Lower lobe of right lung (tissue), 2 donors: Measurements from ENCODE around the gene HHIPL1. TPM values are rescaled to one million over a fixed set of nuclear protein-coding genes. Genes with fewer than 3 reads are reported as not detected.
"Not testable (repeated sequence)": the region's sequence is repeated elsewhere in the genome, so short reads cannot be mapped to it uniquely, and the experiment has no call there.

ENCODE experiments used
- ATAC-seq, 2 donors: fragments of 200-7000 bp; cut with Tn5 transposase; one replicate each; pipeline ENCODE4 v1.9.1; 2020 to 2022; ENCODE audit warnings: mild to moderate bottlenecking in 2 of 2, moderate library complexity in 2 of 2
- DNase-seq: peaks from one replicate; pipeline ENCODE4 v3.0.0-alpha.2; 2020
- H3K27ac ChIP-seq: fragments of 200-600 bp; one replicate; pipeline ENCODE4 v1.8.0; 2022
- H3K27me3 ChIP-seq: fragments of 200-600 bp; one replicate; pipeline ENCODE4 v1.8.0; 2022; ENCODE audit warnings: low read depth
- H3K36me3 ChIP-seq: fragments of 200-600 bp; one replicate; pipeline ENCODE4 v1.8.0; 2022; ENCODE audit warnings: mild to moderate bottlenecking
- H3K4me1 ChIP-seq: fragments of 200-600 bp; one replicate; pipeline ENCODE4 v1.8.0; 2022
- H3K4me3 ChIP-seq: fragments of 200-600 bp; one replicate; pipeline ENCODE4 v1.8.0; 2022; ENCODE audit warnings: mild to moderate bottlenecking
- H3K9me3 ChIP-seq: fragments of 200-600 bp; one replicate; pipeline ENCODE4 v1.8.0; 2022
- intact Hi-C: fragments of 100-400 bp; cut with DNase I; formaldehyde crosslinking; loops from one replicate; pipeline ENCODE4 v1.11.0; 2022
- total RNA-seq: library from RNA; stranded (reverse); fragmentation: NEBNext Ultra II Directional; extraction: Animal tissue kit (Norgen Biotek cat#: 25700); gene quantifications from one replicate; pipeline ENCODE4 v1.2.1, GENCODE V29; 2021
- TF ChIP-seq, protein P1 (sequence below): fragments of 200-600 bp; IDR thresholded peaks from one replicate; pipeline ENCODE4 v1.8.0; 2022; ENCODE audit warnings: antibody characterized with exemption, mild to moderate bottlenecking
- donor health status: DM: no; HTN: yes; CAD: no; lungs with severe emphysema.

HHIPL1 gene
- total RNA-seq, 1 donor from 2014 or later, result 1.6 TPM

DNA sequence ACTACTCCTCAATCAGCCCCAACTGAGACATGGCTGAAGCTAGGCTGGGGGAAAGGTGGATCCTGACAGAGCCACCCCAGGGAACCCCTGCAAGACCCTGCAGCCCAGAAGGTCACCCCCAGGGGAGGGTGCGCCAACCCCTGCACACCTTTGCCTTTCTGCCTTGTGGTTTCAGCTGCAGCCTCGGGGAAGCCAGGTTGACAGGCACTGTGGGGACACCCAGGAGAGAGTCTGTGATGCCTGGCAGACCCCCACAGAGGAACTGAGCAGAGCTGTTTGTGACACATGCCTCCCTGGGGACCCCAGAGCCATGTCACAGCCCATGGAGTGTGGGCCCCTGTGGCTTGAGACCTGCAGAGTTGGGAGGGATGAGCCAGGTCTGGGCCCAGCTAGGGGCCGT, 11.8 kb upstream of the HHIPL1 start:
- Histone ChIP-seq H3K27me3 (no peaks in the 10 kb centered on the region), H3K9me3 (no peaks in the 10 kb centered on the region), H3K4me3 (no peak overlapping the region), H3K4me1 (no peaks in the 10 kb centered on the region), H3K27ac (no peak overlapping the region), H3K36me3 (no peaks in the 10 kb centered on the region)
- intact Hi-C loops, result no loop called here
- DNase-seq (no peak), ATAC-seq (no peak)
- TF ChIP-seq, protein P1, sequence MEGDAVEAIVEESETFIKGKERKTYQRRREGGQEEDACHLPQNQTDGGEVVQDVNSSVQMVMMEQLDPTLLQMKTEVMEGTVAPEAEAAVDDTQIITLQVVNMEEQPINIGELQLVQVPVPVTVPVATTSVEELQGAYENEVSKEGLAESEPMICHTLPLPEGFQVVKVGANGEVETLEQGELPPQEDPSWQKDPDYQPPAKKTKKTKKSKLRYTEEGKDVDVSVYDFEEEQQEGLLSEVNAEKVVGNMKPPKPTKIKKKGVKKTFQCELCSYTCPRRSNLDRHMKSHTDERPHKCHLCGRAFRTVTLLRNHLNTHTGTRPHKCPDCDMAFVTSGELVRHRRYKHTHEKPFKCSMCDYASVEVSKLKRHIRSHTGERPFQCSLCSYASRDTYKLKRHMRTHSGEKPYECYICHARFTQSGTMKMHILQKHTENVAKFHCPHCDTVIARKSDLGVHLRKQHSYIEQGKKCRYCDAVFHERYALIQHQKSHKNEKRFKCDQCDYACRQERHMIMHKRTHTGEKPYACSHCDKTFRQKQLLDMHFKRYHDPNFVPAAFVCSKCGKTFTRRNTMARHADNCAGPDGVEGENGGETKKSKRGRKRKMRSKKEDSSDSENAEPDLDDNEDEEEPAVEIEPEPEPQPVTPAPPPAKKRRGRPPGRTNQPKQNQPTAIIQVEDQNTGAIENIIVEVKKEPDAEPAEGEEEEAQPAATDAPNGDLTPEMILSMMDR, result no peak

DNA sequence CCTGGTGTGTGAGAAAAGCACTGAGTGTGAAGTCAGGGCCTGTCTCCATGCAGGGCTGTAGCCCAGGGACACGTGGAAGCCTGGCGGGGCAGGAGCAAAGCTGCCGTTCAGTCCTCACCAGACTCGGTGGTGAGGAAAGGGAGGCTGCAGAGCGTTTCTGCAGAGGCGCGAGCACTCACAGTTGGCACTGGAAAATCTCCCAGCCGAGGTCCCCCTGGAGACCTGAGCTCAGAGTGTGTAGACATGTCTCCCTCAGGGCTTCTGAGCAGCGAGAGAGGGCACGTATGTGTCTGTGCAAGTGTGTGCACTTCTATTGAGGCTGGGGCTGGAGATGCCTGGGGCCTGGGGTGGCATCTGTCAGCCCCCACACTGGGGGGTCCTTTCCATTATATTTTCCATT, 11.0 kb upstream of the HHIPL1 start:
- no peak overlapping the region for H3K4me3 ChIP-seq
- H3K9me3 ChIP-seq, result no peaks in the 10 kb centered on the region
- no peaks in the 10 kb centered on the region for H3K36me3 ChIP-seq
- TF ChIP-seq, protein P1, result no peak
- no peak overlapping the region for H3K27ac ChIP-seq
- DNase-seq (no peak), ATAC-seq (no peak)
- intact Hi-C loops, result no loop called here
- H3K4me1 ChIP-seq, result no peaks in the 10 kb centered on the region
- H3K27me3 ChIP-seq, result no peaks in the 10 kb centered on the region

DNA sequence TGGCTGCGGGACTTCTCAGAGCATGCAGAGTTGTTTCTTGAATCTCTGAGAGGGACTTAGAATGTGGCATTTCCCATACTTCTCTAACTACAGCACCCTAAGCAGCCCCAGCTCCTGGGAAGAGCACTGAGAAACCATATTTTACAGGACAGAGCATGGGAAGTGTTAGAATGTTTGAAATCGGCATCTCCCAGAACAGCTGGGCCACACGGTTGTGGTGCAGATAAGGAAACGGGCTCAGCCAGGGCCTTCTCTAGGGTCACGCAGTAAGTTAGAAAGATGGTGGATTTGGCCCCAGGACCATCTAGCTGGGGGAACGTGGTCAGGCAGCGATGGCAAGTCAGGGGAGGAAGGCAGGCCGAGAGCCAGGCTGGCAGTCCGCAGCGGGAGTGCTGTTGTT, 10.5 kb upstream of the HHIPL1 start:
- no peak overlapping the region for H3K4me3 ChIP-seq
- no peaks in the 10 kb centered on the region for H3K9me3 ChIP-seq
- H3K36me3 ChIP-seq, result no peaks in the 10 kb centered on the region
- no peaks in the 10 kb centered on the region for H3K27me3 ChIP-seq
- ATAC-seq (no peak), DNase-seq (no peak)
- H3K27ac ChIP-seq, result no peak overlapping the region
- TF ChIP-seq, protein P1, result no peak
- H3K4me1 ChIP-seq, result no peaks in the 10 kb centered on the region
- intact Hi-C loops, result no loop called here

DNA sequence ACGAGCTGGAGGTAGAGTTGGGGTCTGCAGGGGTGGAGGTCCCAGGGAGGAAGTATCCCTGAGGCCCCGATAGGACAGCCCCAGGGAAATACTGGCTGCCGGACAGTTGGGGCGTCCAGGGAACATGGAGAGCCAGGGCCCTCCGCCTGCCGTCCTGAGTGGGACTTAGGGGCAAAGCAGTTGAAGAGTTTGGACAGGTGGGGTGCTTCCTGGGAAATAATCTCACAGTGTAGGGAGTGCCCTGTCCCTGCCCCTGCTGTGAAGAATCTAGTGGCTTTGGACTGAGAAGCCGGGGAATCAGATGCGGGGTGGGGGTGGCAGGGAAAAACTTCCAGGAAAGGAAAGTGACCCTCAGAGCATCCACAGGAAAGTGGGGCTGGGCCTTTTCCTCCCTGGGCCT, 9.8 kb upstream of the HHIPL1 start:
- ATAC-seq (no peak), DNase-seq (no peak)
- intact Hi-C loops, result no loop called here
- Histone ChIP-seq H3K36me3 (no peaks in the 10 kb centered on the region), H3K27ac (no peak overlapping the region), H3K4me3 (no peak overlapping the region), H3K27me3 (no peaks in the 10 kb centered on the region), H3K4me1 (no peaks in the 10 kb centered on the region), H3K9me3 (no peaks in the 10 kb centered on the region)
- TF ChIP-seq, protein P1, result no peak

DNA sequence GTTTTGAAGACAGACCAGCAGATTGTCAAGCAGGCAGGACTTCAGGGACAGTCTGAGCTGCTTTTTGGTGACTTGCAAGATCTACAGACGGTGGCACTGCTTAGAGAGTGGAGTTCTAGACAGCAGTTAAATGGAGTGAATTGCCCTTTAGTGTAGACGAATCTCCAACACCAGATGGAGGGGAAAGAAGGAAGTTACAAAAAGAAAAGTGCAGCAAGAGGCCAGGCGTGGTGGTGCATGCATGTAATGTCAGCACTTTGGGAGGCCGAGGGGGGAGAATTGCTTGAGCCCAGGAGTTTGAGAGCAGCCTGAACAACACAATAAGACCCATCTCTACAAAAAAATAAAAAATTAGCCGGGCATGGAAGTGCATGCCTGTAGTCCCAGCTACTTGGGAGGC, 8.4 kb upstream of the HHIPL1 start:
- no peaks in the 10 kb centered on the region for H3K36me3 ChIP-seq
- no peak overlapping the region for H3K4me3 ChIP-seq
- intact Hi-C loops, result no loop called here
- TF ChIP-seq, protein P1, result no peak
- DNase-seq (no peak), ATAC-seq (no peak)
- no peaks in the 10 kb centered on the region for H3K9me3 ChIP-seq
- no peaks in the 10 kb centered on the region for H3K4me1 ChIP-seq
- H3K27me3 ChIP-seq, result no peaks in the 10 kb centered on the region
- no peak overlapping the region for H3K27ac ChIP-seq

DNA sequence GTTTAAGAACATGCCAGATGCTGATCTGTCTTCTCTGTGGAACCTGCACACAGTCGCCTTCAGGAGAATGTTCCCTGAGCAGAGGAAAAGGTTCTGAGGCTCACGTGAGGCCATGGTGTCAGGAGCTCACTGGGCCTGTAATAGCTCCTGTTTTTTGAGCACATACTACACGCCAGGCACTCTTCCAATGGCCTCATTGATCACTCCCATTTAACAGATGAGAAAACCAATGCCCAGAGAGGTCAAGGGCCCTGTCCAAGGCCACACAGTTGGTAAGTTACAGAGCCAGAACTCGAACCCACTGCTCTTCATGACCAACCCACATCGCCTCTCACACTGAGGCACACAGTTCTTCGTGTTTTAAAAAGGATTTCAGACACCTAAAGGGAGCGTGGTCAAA, 7.3 kb upstream of the HHIPL1 start:
- Histone ChIP-seq H3K9me3 (no peaks in the 10 kb centered on the region), H3K4me1 (no peaks in the 10 kb centered on the region), H3K27ac (no peak overlapping the region), H3K27me3 (no peaks in the 10 kb centered on the region), H3K36me3 (no peaks in the 10 kb centered on the region), H3K4me3 (no peak overlapping the region)
- intact Hi-C loops, result no loop called here
- no peak for DNase-seq
- ATAC-seq, result no peak
- TF ChIP-seq, protein P1, result no peak

DNA sequence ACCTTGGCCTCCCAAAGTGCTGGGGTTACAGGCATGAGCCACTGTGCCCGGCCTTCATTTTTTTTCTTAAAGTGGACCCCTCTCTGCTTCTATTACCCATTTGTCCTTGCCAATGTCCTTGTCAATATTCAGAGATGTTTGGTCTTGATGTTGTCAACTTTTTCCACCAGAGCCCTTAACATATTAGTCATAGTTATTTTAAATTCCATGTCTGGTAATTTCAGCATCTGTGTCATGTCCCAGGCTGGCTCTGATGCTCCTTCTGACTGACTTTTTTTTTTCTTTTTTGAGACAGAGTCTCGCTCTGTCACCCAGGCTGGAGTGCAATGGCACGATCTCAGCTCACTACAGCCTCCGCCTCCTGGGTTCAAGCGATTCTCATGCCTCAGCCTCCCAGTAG, 2.2 kb upstream of the HHIPL1 start:
- intact Hi-C loops, H3K27ac ChIP-seq, DNase-seq, H3K36me3 ChIP-seq, H3K4me3 ChIP-seq, H3K9me3 ChIP-seq, ATAC-seq: not testable (repeated sequence)
- Histone ChIP-seq H3K27me3 (peaks cover 18% of the 10 kb centered on the region), H3K4me1 (peaks cover 11% of the 10 kb centered on the region)
